ENCODE measurements around the gene IRGQ. TPM values are rescaled to one million over a fixed set of nuclear protein-coding genes. Genes with fewer than 3 reads are reported as not detected.
A peak's percentile ranks its signal among the peaks of the same experiment; 100 is the strongest.

The IRGQ gene
- polyA plus RNA-seq (2012; ENCODE audit: low read depth, missing spikeins), result 2.5 TPM

- peak; percentile 100 for FAIRE-seq
- DNase-seq (ENCODE audit: insufficient read length, low spot score), result peak; percentile 94
- TF ChIP-seq PAX5 (IDR thresholded peaks at IDR 0.05; ENCODE audit: insufficient read depth, low read length, severe bottlenecking) (no peak), POU2F2 (IDR thresholded peaks at IDR 0.05; ENCODE audit: low read depth, low read length) (no peak), POLR2AphosphoS5 (IDR thresholded peaks at IDR 0.05; ENCODE audit: low read depth, low read length) (peak; percentile 43), SPI1 (IDR thresholded peaks at IDR 0.05; ENCODE audit: low read depth, low read length) (no peak), POLR2A (IDR thresholded peaks at IDR 0.05; ENCODE audit: low read depth, low read length) (no peak), TAF1 (IDR thresholded peaks at IDR 0.05; ENCODE audit: low read depth, low read length) (peak; percentile 54)
Observed at GRCh38 chr19:43595999-43596841, at the start of gene IRGQ, which contains the start of gene ZNF576. Gene IRGQ (minus strand): TSS chr19:43596134. CDS start chr19:43595338, 796 bp downstream. Gene ZNF576 (plus strand): TSS chr19:43596595. CDS start chr19:43597109, 514 bp downstream.

GRCh38 chr19:43644181-43644580 lies 48.2 kb upstream of the IRGQ start:
- TF ChIP-seq POU2F2 (IDR thresholded peaks at IDR 0.05; ENCODE audit: low read depth, low read length) (no peak), SPI1 (IDR thresholded peaks at IDR 0.05; ENCODE audit: low read depth, low read length) (no peak), POLR2A (IDR thresholded peaks at IDR 0.05; ENCODE audit: low read depth, low read length) (no peak), PAX5 (IDR thresholded peaks at IDR 0.05; ENCODE audit: insufficient read depth, low read length, severe bottlenecking) (no peak), TAF1 (IDR thresholded peaks at IDR 0.05; ENCODE audit: low read depth, low read length) (no peak), POLR2AphosphoS5 (IDR thresholded peaks at IDR 0.05; ENCODE audit: low read depth, low read length) (no peak)
- no peak for FAIRE-seq
- DNase-seq (ENCODE audit: insufficient read length, low spot score), result no peak

- FAIRE-seq, result no peak
- TF ChIP-seq SPI1 (IDR thresholded peaks at IDR 0.05; ENCODE audit: low read depth, low read length) (no peak), POLR2A (IDR thresholded peaks at IDR 0.05; ENCODE audit: low read depth, low read length) (no peak), POLR2AphosphoS5 (IDR thresholded peaks at IDR 0.05; ENCODE audit: low read depth, low read length) (no peak), TAF1 (IDR thresholded peaks at IDR 0.05; ENCODE audit: low read depth, low read length) (no peak), POU2F2 (IDR thresholded peaks at IDR 0.05; ENCODE audit: low read depth, low read length) (no peak), PAX5 (IDR thresholded peaks at IDR 0.05; ENCODE audit: insufficient read depth, low read length, severe bottlenecking) (no peak)
- no peak for DNase-seq (ENCODE audit: insufficient read length, low spot score)
Observed at GRCh38 chr19:43643326-43643725, 47.4 kb upstream of the IRGQ start.

- DNase-seq (ENCODE audit: insufficient read length, low spot score) (no peak), FAIRE-seq (no peak)
- TF ChIP-seq PAX5 (IDR thresholded peaks at IDR 0.05; ENCODE audit: insufficient read depth, low read length, severe bottlenecking), result no peak
- no peak for TF ChIP-seq POLR2A (IDR thresholded peaks at IDR 0.05; ENCODE audit: low read depth, low read length)
- no peak for TF ChIP-seq POU2F2 (IDR thresholded peaks at IDR 0.05; ENCODE audit: low read depth, low read length)
- no peak for TF ChIP-seq TAF1 (IDR thresholded peaks at IDR 0.05; ENCODE audit: low read depth, low read length)
- TF ChIP-seq POLR2AphosphoS5 (IDR thresholded peaks at IDR 0.05; ENCODE audit: low read depth, low read length), result no peak
- no peak for TF ChIP-seq SPI1 (IDR thresholded peaks at IDR 0.05; ENCODE audit: low read depth, low read length)
Observed at GRCh38 chr19:43642531-43642930, 46.6 kb upstream of the IRGQ start.

- TF ChIP-seq TAF1 (IDR thresholded peaks at IDR 0.05; ENCODE audit: low read depth, low read length) (no peak), POU2F2 (IDR thresholded peaks at IDR 0.05; ENCODE audit: low read depth, low read length) (no peak), POLR2AphosphoS5 (IDR thresholded peaks at IDR 0.05; ENCODE audit: low read depth, low read length) (no peak), PAX5 (IDR thresholded peaks at IDR 0.05; ENCODE audit: insufficient read depth, low read length, severe bottlenecking) (no peak), SPI1 (IDR thresholded peaks at IDR 0.05; ENCODE audit: low read depth, low read length) (no peak), POLR2A (IDR thresholded peaks at IDR 0.05; ENCODE audit: low read depth, low read length) (no peak)
- no peak for FAIRE-seq
Observed at GRCh38 chr19:43641333-43641732, 45.4 kb upstream of the IRGQ start.

GRCh38 chr19:43640424-43640757 lies 44.5 kb upstream of the IRGQ start:
- DNase-seq (ENCODE audit: insufficient read length, low spot score), result no peak
- no peak for FAIRE-seq
- TF ChIP-seq POU2F2 (IDR thresholded peaks at IDR 0.05; ENCODE audit: low read depth, low read length) (no peak), SPI1 (IDR thresholded peaks at IDR 0.05; ENCODE audit: low read depth, low read length) (no peak), TAF1 (IDR thresholded peaks at IDR 0.05; ENCODE audit: low read depth, low read length) (no peak), PAX5 (IDR thresholded peaks at IDR 0.05; ENCODE audit: insufficient read depth, low read length, severe bottlenecking) (no peak), POLR2A (IDR thresholded peaks at IDR 0.05; ENCODE audit: low read depth, low read length) (no peak), POLR2AphosphoS5 (IDR thresholded peaks at IDR 0.05; ENCODE audit: low read depth, low read length) (no peak)

More at GRCh38 chr19:43641333-43641732, 45.4 kb upstream of the IRGQ start:
- DNase-seq (ENCODE audit: insufficient read length, low spot score), result no peak

GRCh38 chr19:43639519-43640423 lies 43.8 kb upstream of the IRGQ start, which contains the start of gene CADM4:
Gene CADM4 (minus strand): TSS chr19:43639850. CDS start chr19:43639790, 60 bp downstream.
- DNase-seq (ENCODE audit: insufficient read length, low spot score) (peak; percentile 49), FAIRE-seq (no peak)
- TF ChIP-seq TAF1 (IDR thresholded peaks at IDR 0.05; ENCODE audit: low read depth, low read length), result no peak
- TF ChIP-seq POU2F2 (IDR thresholded peaks at IDR 0.05; ENCODE audit: low read depth, low read length), result no peak
- TF ChIP-seq POLR2A (IDR thresholded peaks at IDR 0.05; ENCODE audit: low read depth, low read length), result no peak
- no peak for TF ChIP-seq SPI1 (IDR thresholded peaks at IDR 0.05; ENCODE audit: low read depth, low read length)
- no peak for TF ChIP-seq PAX5 (IDR thresholded peaks at IDR 0.05; ENCODE audit: insufficient read depth, low read length, severe bottlenecking)
- no peak for TF ChIP-seq POLR2AphosphoS5 (IDR thresholded peaks at IDR 0.05; ENCODE audit: low read depth, low read length)

GRCh38 chr19:43638995-43639518 lies 43.1 kb upstream of the IRGQ start:
- DNase-seq (ENCODE audit: insufficient read length, low spot score) (no peak), FAIRE-seq (no peak)
- no peak for TF ChIP-seq TAF1 (IDR thresholded peaks at IDR 0.05; ENCODE audit: low read depth, low read length)
- TF ChIP-seq PAX5 (IDR thresholded peaks at IDR 0.05; ENCODE audit: insufficient read depth, low read length, severe bottlenecking), result no peak
- TF ChIP-seq POLR2A (IDR thresholded peaks at IDR 0.05; ENCODE audit: low read depth, low read length), result no peak
- TF ChIP-seq POU2F2 (IDR thresholded peaks at IDR 0.05; ENCODE audit: low read depth, low read length), result no peak
- no peak for TF ChIP-seq POLR2AphosphoS5 (IDR thresholded peaks at IDR 0.05; ENCODE audit: low read depth, low read length)
- no peak for TF ChIP-seq SPI1 (IDR thresholded peaks at IDR 0.05; ENCODE audit: low read depth, low read length)

Data from GM12891 (cell line).